ENCODE results near the gene ERF. TPM values are rescaled to one million over a fixed set of nuclear protein-coding genes. Genes with fewer than 3 reads are reported as not detected.

Gene ERF
- total RNA-seq, 2 donors from 2014 or later = 106 to 138 TPM

DNA sequence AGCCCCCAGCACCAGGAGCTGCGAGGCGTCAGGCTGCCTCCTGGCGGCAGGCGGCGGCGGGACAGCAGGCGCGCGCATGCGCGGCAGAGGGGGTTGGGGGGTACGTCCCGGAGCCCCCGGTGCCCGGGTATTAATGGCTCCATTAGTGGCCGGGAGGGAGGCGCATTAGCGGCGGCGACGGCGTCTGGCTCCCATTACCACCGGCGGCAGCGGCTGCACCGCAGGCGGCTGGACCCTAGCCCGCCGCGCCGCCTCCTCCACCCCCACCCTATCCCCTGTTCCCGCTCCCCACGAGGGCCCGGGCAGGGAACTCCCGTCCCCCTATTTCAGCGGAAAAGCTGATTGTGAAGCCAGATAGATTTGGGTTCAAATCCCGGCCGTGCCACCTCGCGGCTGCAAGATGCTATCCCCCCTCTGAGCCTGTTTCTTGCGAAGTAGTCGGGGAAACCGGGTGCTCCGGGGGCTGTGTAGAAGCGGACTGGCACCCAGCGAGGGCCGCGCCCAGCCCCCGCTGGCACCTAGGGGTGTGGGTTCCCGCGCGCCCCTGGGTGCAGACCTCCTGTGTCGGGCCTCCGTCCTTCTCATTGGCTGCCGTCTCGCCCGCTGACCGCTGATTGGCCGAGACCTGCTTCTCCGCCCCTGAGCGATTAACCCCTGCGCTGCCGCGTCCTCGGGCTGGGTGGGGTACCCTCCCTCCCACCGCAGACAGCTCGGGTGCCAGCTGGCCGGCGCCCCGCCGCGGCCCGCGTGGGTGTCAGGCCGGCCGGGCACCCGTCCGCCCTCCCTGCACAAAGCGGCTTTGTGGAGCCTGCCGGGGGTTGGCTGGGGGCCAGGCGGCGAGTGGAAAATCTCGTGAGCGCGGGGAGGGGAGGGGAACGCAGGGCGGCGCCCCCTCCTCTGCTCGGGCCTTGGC, 25.2 kb upstream of the ERF start:
- Histone ChIP-seq H3K27me3 (ENCODE audit: control insufficient read depth, insufficient read depth, low read length, poor library complexity, severe bottlenecking) (no peaks in the 10 kb centered on the region), H3K27ac (ENCODE audit: low read depth, low read length) (peak overlapping the region; percentile 82), H3K9me3 (ENCODE audit: control insufficient read depth, low read length) (no peaks in the 10 kb centered on the region), H3K9ac (ENCODE audit: extremely low read depth, low read length, poor library complexity, severe bottlenecking) (peak overlapping the region; percentile 44), H3K36me3 (ENCODE audit: control insufficient read depth, insufficient read depth, low read length) (peaks cover 2% of the 10 kb centered on the region), H3K4me3 (ENCODE audit: low read length) (peak overlapping the region; percentile 90), H3K4me1 (ENCODE audit: control insufficient read depth, insufficient read depth, low read length) (peaks cover 15% of the 10 kb centered on the region)
- Mint-ChIP-seq H3K27ac (peak overlapping the region; percentile 81), H3K27me3 (ENCODE audit: insufficient read depth) (no peaks in the 10 kb centered on the region), H3K4me3 (no peak overlapping the region), H3K4me1 (peaks cover 30% of the 10 kb centered on the region), H3K36me3 (ENCODE audit: low read depth) (peaks cover 3% of the 10 kb centered on the region), H3K9me3 (no peaks in the 10 kb centered on the region)
- peak; percentile 93 for DNase-seq
- 0 to 2% methylated on average over 49 to 88 of the region's 89 CpGs for WGBS, 2 experiments (ENCODE audit: insufficient coverage in 1 of 2, insufficient read length in 1 of 2)
- TF ChIP-seq, protein P1, sequence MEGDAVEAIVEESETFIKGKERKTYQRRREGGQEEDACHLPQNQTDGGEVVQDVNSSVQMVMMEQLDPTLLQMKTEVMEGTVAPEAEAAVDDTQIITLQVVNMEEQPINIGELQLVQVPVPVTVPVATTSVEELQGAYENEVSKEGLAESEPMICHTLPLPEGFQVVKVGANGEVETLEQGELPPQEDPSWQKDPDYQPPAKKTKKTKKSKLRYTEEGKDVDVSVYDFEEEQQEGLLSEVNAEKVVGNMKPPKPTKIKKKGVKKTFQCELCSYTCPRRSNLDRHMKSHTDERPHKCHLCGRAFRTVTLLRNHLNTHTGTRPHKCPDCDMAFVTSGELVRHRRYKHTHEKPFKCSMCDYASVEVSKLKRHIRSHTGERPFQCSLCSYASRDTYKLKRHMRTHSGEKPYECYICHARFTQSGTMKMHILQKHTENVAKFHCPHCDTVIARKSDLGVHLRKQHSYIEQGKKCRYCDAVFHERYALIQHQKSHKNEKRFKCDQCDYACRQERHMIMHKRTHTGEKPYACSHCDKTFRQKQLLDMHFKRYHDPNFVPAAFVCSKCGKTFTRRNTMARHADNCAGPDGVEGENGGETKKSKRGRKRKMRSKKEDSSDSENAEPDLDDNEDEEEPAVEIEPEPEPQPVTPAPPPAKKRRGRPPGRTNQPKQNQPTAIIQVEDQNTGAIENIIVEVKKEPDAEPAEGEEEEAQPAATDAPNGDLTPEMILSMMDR (conservative IDR thresholded peaks at IDR 0.05) = peak; percentile 98

- H3K4me3 ChIP-seq (ENCODE audit: low read length) = peak overlapping the region; percentile 90
- Mint-ChIP-seq H3K9me3 (no peaks in the 10 kb centered on the region), H3K4me1 (peaks cover 25% of the 10 kb centered on the region), H3K27me3 (ENCODE audit: insufficient read depth) (no peaks in the 10 kb centered on the region), H3K36me3 (ENCODE audit: low read depth) (peaks cover 12% of the 10 kb centered on the region), H3K4me3 (no peak overlapping the region), H3K27ac (peak overlapping the region; percentile 81)
- H3K9me3 ChIP-seq (ENCODE audit: control insufficient read depth, low read length) = no peaks in the 10 kb centered on the region
- no peak overlapping the region for H3K9ac ChIP-seq (ENCODE audit: extremely low read depth, low read length, poor library complexity, severe bottlenecking)
- TF ChIP-seq, protein P1 (conservative IDR thresholded peaks at IDR 0.05) = no peak
- WGBS, 2 experiments (ENCODE audit: insufficient coverage in 1 of 2, insufficient read length in 1 of 2) = 40 to 43% methylated on average over 6 of the region's 6 CpGs
- no peak for DNase-seq
- H3K4me1 ChIP-seq (ENCODE audit: control insufficient read depth, insufficient read depth, low read length) = peaks cover 15% of the 10 kb centered on the region
- peak overlapping the region; percentile 19 for H3K27ac ChIP-seq (ENCODE audit: low read depth, low read length)
- peaks cover 10% of the 10 kb centered on the region for H3K36me3 ChIP-seq (ENCODE audit: control insufficient read depth, insufficient read depth, low read length)
- H3K27me3 ChIP-seq (ENCODE audit: control insufficient read depth, insufficient read depth, low read length, poor library complexity, severe bottlenecking) = no peaks in the 10 kb centered on the region
Measured at GRCh38 chr19:42279155-42279901, 24.4 kb upstream of the ERF start.

GRCh38 chr19:42278452-42279154, 23.7 kb upstream of the ERF start:
- Mint-ChIP-seq H3K36me3 (ENCODE audit: low read depth) (peaks cover 15% of the 10 kb centered on the region), H3K9me3 (no peaks in the 10 kb centered on the region), H3K27me3 (ENCODE audit: insufficient read depth) (no peaks in the 10 kb centered on the region), H3K4me3 (no peak overlapping the region), H3K4me1 (peaks cover 25% of the 10 kb centered on the region), H3K27ac (no peak overlapping the region)
- no peaks in the 10 kb centered on the region for H3K27me3 ChIP-seq (ENCODE audit: control insufficient read depth, insufficient read depth, low read length, poor library complexity, severe bottlenecking)
- TF ChIP-seq, protein P1 (conservative IDR thresholded peaks at IDR 0.05) = no peak
- no peak overlapping the region for H3K27ac ChIP-seq (ENCODE audit: low read depth, low read length)
- DNase-seq = no peak
- no peaks in the 10 kb centered on the region for H3K9me3 ChIP-seq (ENCODE audit: control insufficient read depth, low read length)
- peaks cover 15% of the 10 kb centered on the region for H3K4me1 ChIP-seq (ENCODE audit: control insufficient read depth, insufficient read depth, low read length)
- 83 to 93% methylated on average over 2 to 5 of the region's 5 CpGs for WGBS, 2 experiments (ENCODE audit: insufficient coverage in 1 of 2, insufficient read length in 1 of 2)
- peaks cover 16% of the 10 kb centered on the region for H3K36me3 ChIP-seq (ENCODE audit: control insufficient read depth, insufficient read depth, low read length)
- H3K4me3 ChIP-seq (ENCODE audit: low read length) = no peak overlapping the region
- no peak overlapping the region for H3K9ac ChIP-seq (ENCODE audit: extremely low read depth, low read length, poor library complexity, severe bottlenecking)

All from endodermal cell (in vitro differentiated cells).